Progenitor cell of endocrine pancreas (in vitro differentiated cells): ENCODE measurements around the gene TTBK2. TPM values are rescaled to one million over a fixed set of nuclear protein-coding genes. Genes with fewer than 3 reads are reported as not detected.
A peak's percentile ranks its signal among the peaks of the same experiment; 100 is the strongest.

Source experiments
- DNase-seq: peaks from one replicate; pipeline ENCODE4 v3.0.0; 2021; ENCODE audit warnings: low spot score; ENCODE audit not compliant: unreplicated experiment
- H3K27ac Mint-ChIP-seq: 2 replicates; pipeline ENCODE4 v1.8.0; 2021; ENCODE audit warnings: mild to moderate bottlenecking, moderate library complexity, mixed read lengths
- H3K27me3 Mint-ChIP-seq: 2 replicates; pipeline ENCODE4 v1.8.0; 2021; ENCODE audit warnings: mixed read lengths
- H3K36me3 Mint-ChIP-seq: 2 replicates; pipeline ENCODE4 v1.8.0; 2022; ENCODE audit warnings: mixed read lengths; ENCODE audit not compliant: insufficient read depth
- H3K4me1 Mint-ChIP-seq: 2 replicates; pipeline ENCODE4 v1.8.0; 2021; ENCODE audit warnings: low read depth, mixed read lengths
- H3K4me3 Mint-ChIP-seq: 2 replicates; pipeline ENCODE4 v1.8.0; 2021; ENCODE audit warnings: low read depth, mild to moderate bottlenecking, moderate library complexity, mixed read lengths
- H3K9me3 Mint-ChIP-seq: 2 replicates; pipeline ENCODE4 v1.8.0; 2021; ENCODE audit warnings: low read depth, mixed read lengths
- total RNA-seq: library from RNA; stranded (reverse); gene quantifications from 2 replicates; pipeline ENCODE4 v1.2.1, GENCODE V29; 2021
- TF ChIP-seq, protein P1 (sequence below): fragments of 200-600 bp; sonication (generic); IDR thresholded peaks from one replicate; pipeline ENCODE4 v1.5.0; 2021; ENCODE audit warnings: antibody characterized with exemption, mild to moderate bottlenecking; ENCODE audit not compliant: unreplicated experiment

TTBK2 gene
- total RNA-seq, 1 donor from 2014 or later, result 19.5 TPM

DNA sequence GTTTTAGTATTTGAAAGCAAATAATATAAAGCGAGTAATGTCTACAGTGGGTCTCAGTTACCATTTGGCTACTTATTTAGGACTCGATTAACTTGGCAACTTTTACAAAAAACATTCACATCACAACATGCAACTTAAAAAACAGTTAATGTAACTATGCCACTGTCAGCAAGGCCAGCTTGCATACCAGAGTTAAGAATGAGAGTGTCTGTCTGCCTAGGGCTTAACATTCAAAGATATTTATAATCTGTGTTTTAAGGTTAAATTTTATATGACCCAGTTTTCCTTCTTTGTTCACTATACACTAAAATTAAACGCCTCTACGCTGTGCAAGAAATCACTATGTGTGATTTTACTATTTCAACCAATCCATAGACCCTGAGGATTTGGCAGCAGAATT lies 178.4 kb downstream of the TTBK2 start:
- no peak overlapping the region for H3K27ac Mint-ChIP-seq
- peaks cover 4% of the 10 kb centered on the region for H3K4me1 Mint-ChIP-seq
- H3K27me3 Mint-ChIP-seq, result no peaks in the 10 kb centered on the region
- H3K36me3 Mint-ChIP-seq, result peaks cover 3% of the 10 kb centered on the region
- no peak overlapping the region for H3K4me3 Mint-ChIP-seq
- no peaks in the 10 kb centered on the region for H3K9me3 Mint-ChIP-seq
- TF ChIP-seq, protein P1, sequence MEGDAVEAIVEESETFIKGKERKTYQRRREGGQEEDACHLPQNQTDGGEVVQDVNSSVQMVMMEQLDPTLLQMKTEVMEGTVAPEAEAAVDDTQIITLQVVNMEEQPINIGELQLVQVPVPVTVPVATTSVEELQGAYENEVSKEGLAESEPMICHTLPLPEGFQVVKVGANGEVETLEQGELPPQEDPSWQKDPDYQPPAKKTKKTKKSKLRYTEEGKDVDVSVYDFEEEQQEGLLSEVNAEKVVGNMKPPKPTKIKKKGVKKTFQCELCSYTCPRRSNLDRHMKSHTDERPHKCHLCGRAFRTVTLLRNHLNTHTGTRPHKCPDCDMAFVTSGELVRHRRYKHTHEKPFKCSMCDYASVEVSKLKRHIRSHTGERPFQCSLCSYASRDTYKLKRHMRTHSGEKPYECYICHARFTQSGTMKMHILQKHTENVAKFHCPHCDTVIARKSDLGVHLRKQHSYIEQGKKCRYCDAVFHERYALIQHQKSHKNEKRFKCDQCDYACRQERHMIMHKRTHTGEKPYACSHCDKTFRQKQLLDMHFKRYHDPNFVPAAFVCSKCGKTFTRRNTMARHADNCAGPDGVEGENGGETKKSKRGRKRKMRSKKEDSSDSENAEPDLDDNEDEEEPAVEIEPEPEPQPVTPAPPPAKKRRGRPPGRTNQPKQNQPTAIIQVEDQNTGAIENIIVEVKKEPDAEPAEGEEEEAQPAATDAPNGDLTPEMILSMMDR, result no peak
- no peak for DNase-seq

DNA sequence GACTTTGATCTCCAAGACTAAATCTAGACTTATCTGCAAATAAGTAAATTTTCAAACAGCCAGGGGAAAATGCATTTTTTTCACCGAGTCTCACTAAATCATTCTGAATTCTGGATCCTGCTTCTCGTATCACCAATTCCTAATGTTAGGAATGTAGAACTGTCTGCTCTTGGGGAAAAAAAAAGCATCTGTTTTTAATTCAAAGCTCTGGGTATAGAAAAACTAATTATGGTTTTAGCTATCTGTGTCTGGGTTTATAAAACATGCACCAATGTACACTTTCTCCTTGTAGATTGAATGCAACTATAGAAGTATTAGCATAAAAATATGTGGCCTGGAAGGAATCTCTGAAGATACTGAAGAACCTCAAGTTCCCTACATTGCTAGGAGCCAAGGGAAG lies 178.9 kb downstream of the TTBK2 start:
- H3K9me3 Mint-ChIP-seq, result no peaks in the 10 kb centered on the region
- TF ChIP-seq, protein P1, result no peak
- no peak overlapping the region for H3K4me3 Mint-ChIP-seq
- no peak for DNase-seq
- H3K36me3 Mint-ChIP-seq, result peaks cover 3% of the 10 kb centered on the region
- peaks cover 4% of the 10 kb centered on the region for H3K4me1 Mint-ChIP-seq
- peak overlapping the region; percentile 6 for H3K27ac Mint-ChIP-seq
- no peaks in the 10 kb centered on the region for H3K27me3 Mint-ChIP-seq

- no peaks in the 10 kb centered on the region for H3K27me3 Mint-ChIP-seq
- H3K36me3 Mint-ChIP-seq, result peaks cover 5% of the 10 kb centered on the region
- H3K4me3 Mint-ChIP-seq, result peak overlapping the region; percentile 73
- H3K4me1 Mint-ChIP-seq, result peaks cover 7% of the 10 kb centered on the region
- no peak for DNase-seq
- TF ChIP-seq, protein P1, result no peak
- H3K27ac Mint-ChIP-seq, result peak overlapping the region; percentile 93
- no peaks in the 10 kb centered on the region for H3K9me3 Mint-ChIP-seq
Observed at GRCh38 chr15:42737529-42738328, 182.8 kb downstream of the TTBK2 start.

GRCh38 chr15:42736793-42737528 lies 183.6 kb downstream of the TTBK2 start, which contains the start of gene CDAN1:
Gene CDAN1, minus strand, starts transcription at chr15:42737128. Its CDS starts 26 bp downstream, at chr15:42737102.
- TF ChIP-seq, protein P1, result peak; percentile 6
- DNase-seq, result peak; percentile 93
- H3K4me3 Mint-ChIP-seq, result peak within 1 kb of the TSS; percentile 77
- H3K36me3 Mint-ChIP-seq, result peaks cover 11% of the 10 kb centered on the region
- peaks cover 7% of the 10 kb centered on the region for H3K4me1 Mint-ChIP-seq
- no peaks in the 10 kb centered on the region for H3K9me3 Mint-ChIP-seq
- peak within 1 kb of the TSS; percentile 93 for H3K27ac Mint-ChIP-seq
- no peaks in the 10 kb centered on the region for H3K27me3 Mint-ChIP-seq

GRCh38 chr15:42736178-42736792 lies 184.3 kb downstream of the TTBK2 start:
- TF ChIP-seq, protein P1, result no peak
- H3K27ac Mint-ChIP-seq, result peak overlapping the region; percentile 69
- DNase-seq, result no peak
- peaks cover 13% of the 10 kb centered on the region for H3K36me3 Mint-ChIP-seq
- no peaks in the 10 kb centered on the region for H3K27me3 Mint-ChIP-seq
- H3K9me3 Mint-ChIP-seq, result no peaks in the 10 kb centered on the region
- H3K4me3 Mint-ChIP-seq, result peak overlapping the region; percentile 77
- peaks cover 7% of the 10 kb centered on the region for H3K4me1 Mint-ChIP-seq
